GM19240 (cell line): Measurements from ENCODE around the gene CCL16.
A peak's percentile ranks its signal among the peaks of the same experiment; 100 is the strongest.

Experiments
- DNase-seq: peaks from one replicate; pipeline ENCODE4 v3.0.0; 2011; ENCODE audit warnings: low spot score; ENCODE audit not compliant: insufficient read length

CCL16 gene

DNA sequence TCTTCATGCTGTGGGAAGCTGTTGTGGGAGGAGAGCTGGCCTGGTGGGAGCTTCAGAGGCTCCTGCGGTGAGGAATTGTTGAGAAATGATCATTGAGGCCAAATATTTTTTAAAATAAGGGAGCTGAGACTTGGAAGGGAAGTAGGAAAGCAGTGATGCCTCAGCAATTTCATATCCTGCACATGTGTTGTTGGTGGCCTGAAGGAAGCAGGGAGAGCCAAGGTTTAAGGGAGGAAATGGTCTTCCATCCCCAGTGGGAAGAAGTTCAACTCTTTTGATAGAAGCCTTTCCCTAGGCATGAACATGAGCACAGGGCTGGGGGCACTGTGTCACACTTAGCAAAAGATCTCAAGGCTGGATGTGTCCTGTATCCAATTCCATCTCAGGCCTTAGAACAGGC is 5.3 kb upstream of the CCL16 start, which contains the start of gene CCL14:
Gene CCL14 (minus strand): TSS at position 87 of the 400 bp plus-strand sequence. CDS start 80 bp downstream, at position 7.
- DNase-seq: no peak

DNA sequence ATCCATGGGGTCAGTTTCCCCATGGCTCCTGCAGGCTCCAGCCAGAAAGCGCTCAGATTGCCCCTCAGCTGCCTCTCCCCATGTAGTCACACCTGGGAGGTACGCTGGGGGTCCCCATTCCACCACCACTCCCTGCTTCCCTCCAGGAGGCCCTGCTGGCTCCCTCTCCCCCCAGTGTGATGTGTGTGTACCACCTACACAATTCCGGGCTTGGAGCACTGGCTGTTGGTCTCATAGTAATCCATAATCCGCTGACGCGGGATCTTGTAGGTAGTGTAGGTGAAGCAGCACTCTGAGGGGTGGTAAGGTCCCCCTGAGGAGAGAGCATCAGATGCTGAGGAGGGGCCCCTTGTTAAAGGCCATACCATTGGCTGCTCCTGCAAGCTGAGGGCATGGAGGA is 2.8 kb upstream of the CCL16 start:
- DNase-seq: no peak

DNA sequence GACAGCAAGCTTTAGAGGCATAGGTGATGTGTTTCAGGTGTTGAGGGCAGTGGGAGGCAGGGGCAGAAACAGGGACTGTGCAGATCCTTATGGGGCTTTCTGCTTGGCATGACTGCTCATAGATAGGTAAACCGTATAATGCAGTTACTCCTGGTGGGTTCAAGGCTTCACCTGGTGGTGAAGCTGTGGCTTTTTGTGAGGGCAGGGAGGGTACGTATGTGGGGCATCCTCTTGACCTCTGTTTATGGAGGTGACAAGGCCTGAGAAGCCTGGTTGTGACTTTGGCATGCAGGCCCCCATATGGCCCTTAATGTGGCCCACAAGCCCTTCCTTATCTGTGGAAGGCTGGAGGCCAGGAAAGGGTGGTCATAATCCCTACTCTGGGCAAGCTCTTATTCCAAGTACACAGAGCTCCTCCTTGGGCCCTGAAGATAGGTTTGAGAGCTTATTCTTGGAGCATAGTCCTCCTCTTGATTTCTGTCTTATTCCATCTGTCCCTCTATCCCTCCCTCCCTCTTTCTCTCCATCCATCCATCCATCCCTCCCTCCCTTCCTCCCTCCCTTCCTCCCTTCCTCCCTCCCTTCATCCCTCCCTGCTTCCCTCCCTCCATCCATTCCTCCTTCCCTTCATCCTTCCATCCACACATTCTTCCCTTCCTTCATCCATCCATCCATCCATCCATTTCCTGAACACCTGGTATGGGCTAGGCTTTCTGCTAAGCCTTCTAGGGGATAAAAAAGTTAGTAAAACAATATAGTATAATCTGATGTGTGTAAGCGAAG is 1.3 kb upstream of the CCL16 start:
- no peak for DNase-seq

DNA sequence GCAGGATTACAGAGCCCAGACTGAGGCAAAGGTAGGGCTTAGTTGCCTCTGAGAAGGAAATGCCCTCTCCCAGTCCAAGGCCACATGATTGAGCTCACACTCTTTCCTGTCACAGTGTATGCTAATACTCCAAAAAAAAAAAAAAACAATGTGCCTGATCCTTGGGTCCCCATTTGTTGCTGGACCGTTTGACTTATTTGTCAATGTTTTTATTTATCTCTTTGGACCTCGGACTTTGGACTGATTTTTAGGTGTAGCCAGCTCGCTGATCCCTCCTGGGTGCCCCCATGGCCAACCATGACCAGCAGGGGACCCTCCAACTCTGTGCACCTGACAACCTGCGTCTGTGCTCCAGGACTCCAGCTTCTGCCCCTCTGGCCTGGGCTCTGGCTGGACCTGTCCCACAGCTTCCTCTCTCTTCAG is 622 bp upstream of the CCL16 start:
- DNase-seq: no peak

DNA sequence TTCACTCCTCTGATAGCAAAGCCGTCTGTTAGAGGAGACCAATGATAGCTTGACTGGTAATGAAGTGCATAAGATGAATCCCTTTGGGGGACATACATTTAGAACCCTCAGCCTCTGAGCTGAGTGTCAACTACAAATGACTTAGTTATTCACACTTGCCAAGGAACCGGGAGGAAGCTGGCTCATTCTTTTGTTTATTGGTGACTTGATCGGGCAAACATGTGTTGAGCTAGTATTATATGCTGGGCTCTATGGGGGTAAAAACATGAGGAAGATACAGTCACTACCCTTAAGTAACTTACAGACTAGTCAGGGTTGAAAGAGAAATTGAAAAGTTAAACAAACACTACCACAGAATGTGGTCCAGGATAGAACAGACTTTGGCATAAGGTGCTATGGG is 3.0 kb downstream of the CCL16 start:
- no peak for DNase-seq

DNA sequence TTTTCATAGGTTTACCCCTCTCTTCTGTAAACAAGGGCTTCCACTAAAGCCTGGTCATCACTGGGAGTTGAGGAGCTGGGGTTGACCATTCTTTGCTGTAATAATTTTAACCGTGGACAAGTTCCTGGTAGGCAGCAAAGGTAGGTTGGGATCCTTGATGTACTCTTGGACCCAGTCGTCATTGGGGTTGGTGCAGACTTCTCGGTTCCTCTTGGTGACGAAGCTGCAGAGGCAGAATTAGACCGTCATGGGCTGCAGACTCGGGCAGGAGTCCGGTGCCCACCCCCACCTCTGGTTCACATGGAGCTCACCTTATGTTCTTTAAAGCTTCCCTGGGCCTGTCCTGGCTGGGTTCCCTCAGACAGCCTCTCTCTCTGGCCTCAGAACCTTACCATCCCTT is 3.8 kb downstream of the CCL16 start:
- no peak for DNase-seq

DNA sequence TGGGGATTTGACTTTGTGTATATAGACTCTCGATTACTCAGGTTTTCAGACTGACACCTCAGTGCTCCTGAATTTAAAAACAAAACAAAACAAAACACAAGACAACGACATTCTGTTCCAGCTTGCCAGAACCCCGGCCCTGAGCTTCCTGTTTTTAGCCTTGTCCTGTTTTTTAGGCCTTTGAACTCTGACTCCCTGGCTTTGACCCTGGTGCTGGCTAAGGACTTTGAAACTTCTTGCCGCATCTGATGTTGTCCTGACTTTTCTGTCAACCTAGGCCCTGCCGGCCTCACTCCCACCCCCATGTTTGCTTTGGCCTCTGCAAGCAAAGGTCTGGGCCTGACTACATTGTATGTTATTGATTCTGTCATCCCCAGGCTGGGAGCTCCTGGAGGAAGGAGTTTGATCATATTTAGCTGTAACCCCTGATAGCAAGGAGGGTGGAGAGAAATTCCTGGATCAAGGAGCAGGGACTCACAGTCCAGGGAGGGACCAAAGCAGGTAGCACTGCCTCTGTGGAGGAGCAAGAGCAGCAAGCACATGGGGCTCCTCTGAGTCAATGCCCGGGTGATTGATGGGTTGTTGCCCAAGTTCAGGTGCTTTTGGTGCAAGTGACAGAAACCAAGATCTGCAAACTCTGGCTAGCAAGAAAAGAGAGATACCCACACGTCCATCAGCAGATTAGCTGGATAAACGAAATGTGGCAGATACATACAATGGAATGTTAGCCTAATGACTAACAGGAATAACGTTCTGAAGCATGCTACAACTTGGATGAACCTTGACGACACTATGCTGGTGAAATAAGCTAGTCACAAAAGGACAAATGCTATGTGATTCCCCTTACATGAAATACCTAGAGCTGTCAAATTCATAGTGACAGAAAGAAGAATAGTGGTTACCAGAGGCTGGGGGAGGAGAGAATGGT is 7.7 kb downstream of the CCL16 start:
- no peak for DNase-seq

DNA sequence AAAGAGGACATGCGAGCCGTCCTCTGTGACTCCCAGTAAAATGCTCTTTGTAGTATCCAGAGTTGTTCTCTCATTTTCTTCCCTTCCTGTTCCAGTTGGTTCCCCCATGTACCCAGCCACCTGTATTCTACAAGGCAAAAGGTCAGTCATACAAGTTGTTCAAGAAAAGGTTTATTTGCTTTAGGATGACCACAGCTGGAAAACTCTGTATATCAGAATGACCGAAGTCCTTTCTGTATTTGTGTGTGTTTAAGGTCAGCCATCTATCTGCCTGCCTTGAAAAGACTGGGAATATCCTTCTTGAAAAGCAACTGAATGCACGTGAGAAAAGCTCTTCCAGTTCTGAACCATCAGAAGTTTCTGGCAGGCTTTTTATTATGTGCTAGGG is 8.4 kb downstream of the CCL16 start:
- no peak for DNase-seq

DNA sequence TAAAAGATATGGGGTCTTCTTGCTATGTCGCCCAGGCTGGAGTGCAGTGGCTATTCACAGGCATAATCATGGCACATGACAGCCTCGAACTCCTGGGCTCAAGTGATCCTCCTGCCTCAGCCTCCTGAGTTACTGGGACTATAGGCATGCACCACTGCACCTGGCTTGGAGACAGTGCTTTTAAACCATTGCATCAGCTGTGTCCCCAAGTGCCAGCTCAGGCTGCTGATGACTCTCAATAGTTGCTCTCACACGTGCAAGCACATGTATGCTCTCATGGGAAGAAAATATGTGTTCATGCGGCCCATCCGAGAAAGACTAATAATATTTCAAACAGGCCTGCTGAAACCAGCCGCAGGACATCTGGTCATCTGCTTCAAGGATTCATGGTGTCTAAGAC is 8.8 kb downstream of the CCL16 start:
- no peak for DNase-seq

DNA sequence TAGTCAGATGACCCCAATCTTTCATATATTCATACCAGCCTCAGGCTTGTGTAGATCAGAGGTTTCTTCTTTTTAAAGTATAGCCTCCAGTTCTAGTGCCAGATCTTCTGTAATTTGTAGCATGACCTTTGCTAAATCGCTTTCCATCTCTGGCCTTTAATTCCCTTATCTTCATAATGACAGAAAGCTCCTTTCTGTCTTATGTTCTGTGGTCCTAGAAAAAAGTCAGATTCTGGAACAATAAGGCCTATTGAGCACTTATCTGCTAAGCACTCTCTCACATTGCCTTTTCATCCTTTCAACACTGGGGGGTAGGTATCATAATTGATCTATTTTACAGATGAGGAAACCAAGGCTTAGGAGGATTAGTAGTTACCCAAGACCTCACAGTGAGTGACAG is 9.2 kb downstream of the CCL16 start:
- no peak for DNase-seq

DNA sequence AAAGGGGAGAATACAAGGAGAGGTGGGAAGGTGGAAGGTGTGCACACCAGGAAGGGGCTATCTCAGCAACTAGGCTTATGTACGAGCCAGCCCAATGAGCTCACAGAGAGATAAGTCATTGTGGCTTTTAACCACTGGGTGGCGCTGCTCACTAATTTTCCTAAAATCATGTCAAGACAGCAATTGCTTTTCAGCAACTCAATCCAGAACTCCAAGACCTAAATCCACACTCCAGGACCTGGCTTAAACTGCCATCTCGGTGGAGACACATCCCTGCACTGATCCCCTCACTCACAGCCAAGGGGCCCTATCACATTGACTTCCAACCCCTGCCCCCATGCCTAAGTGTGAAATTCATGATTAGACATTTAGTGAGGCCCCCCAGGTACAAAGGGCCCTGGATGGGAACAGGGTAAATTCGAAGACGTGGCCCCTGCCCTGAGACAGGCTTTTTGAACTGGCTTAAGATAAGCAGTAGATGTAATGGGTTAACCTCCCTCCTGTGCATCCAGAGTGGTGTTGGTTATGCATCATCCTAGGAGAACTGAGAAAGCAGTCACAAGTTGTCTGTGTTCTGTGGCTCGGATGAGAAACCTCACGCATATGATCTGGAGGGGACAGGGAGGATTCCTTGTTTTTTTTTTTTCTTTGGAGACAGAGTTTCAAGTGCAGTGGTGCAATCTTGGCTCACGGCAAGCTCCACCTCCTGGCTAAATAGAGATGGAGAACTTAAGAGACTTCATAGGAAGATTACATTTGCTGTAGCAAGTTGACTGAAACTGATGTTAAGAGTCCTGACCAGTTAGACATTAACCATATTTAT is 11.5 kb downstream of the CCL16 start:
- DNase-seq: no peak

DNA sequence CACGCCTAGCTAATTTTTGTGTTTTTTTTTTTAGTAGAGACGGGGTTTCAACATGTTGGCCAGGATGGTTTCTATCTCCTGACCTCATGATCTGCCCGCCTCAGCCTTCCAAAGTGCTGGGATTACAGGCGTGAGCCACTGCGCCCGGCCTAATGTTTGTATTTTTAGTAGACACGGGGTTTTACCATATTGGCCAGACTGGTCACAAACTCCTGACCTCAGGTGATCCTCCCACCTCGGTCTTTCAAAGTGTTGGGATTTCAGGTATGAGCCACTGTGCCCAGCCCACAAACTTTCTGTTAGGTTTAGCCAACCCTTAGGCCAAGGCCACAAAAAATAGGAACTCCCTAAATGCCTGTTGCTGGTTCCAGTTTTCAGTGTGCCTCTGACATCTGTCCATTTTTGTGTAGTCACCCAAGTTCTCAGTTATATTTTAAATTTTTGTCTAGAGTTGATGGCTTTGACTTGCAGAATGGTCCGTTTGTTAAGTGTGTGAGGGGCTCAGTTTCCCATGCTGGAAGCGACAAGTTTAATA is 12.7 kb downstream of the CCL16 start:
- DNase-seq: no peak

DNA sequence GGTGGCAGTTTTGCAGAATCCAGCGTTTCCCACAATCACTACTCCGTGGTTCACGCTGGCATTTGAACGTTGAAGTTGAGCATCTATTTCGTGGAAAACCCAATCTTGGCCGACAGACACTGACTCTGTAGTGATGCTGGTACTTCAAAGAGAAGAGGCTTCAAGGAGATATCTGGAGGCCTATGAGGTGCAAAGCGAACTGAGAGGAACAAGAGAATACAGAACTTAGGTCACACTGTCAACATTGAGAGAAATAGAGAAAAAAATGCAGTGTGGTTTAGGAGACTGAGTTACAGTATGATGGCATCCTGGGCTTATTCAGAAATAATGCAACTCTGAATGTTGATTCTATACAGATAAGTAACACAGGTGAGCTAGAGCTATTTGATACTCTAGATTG is 16.0 kb downstream of the CCL16 start:
- no peak for DNase-seq

DNA sequence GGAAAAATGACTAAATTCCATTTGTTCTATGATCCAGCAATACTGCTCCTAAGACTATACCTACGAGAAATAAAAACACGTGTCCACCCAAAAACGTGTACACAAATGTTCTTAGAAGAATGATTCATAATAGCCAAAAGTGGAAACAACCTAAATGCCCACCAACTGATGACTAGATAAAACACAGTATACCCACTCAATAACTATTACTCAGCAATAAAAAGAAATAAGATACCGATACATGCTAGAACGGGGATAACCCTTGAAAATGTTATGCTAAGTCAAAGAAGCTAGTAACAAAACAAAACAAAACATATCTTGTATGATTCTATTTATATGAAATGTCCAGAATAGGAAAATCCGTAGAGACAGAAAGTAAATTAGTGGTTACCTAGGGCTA is 17.6 kb downstream of the CCL16 start:
- no peak for DNase-seq

DNA sequence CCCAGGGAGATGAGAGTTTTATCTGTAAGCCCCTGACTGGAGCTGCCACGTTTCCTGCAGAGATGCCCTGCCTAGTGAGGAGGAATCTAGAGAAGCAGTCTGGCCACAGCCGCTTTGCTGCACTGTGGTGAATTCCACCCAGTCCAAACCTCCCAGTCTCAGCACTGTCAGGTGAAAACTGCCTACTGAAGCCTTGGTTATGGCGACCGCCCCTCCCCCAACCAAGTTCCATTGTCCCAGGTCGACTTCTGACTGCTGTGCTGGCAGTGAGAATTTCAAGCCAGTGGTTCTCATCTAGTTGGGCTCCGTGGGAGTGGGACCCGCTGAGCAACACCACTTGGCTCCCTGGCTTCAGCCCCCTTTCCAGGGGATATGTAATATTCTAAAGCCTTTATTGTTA is 27.6 kb downstream of the CCL16 start:
- no peak for DNase-seq

DNA sequence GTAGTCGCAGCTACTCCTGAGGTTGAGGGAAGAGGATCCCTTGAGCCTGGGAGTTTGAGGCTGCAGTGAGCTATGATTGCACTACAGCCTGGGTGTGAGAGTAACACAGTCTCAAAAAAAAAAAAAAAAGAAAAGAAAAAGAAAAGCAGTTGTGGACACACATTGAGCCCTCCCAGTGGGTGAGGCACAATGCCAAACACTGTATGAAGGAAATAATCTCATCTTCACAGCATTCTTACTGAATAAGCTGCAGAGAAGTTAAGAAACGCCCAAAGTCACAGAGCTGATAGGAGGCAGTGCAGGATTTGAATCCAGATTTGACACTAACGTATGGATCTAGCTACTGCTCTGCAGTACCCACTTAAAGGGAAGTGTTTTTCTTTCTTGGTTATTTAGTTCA is 31.9 kb downstream of the CCL16 start:
- no peak for DNase-seq

DNA sequence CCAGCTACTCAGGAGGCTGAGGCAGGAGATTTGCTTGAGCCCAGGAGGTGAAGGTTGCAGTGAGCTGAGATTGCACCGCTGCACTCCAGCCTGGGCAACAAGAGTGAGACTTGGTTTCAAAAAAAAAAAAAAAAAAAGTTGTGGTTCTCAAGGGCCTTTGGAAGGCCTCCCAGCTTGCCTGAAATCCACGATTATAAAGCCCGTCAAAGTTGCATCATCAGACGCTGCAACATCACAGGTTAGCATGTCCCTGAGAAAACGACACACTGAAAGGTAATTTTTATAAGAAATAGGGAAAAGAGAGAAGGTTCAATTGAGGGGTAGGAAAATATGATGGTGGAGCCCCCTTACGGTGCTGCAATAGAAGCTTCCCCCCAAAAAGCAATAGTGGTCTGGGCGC is 33.2 kb downstream of the CCL16 start:
- DNase-seq: no peak

DNA sequence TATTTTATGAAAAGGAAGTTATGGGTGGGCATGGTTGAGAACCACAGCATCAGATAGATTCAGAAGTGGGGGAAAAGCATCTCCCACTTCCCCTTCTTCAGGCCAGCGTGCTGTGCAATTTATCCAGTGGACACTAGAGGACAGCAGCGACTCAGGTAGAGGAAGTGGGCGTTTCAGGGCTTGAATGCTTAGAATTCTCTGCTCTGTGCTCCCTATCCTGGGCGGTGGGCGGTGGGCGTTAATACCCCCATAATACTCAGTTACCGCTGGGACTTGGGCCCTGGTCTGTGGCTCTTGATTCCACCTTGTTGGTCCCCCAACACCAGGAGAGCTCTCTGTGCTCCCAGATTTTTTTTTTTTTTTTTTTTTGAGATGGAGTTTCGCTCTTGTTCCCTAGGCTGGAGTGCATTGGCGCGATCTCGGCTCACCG is 34.1 kb downstream of the CCL16 start:
- peak; percentile 16 for DNase-seq

DNA sequence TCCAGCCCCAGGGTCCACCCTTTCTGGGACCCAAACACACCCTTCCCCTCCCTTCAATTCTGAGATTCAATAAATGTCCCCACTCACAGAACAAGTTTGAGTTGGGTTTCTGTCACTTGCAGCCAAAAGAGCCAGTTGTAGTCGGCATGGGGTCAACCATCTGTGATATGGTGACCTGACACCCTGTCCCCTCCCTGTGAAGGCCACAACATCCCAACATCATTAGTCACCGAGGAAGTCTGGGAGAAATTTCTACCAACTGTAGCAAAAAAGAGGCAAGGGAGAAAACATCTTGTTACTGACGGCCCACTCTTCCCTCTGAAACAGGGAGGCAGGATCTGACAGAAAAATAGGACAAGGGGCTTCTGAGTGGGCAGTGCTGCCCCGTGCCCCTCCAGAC is 37.1 kb downstream of the CCL16 start:
- DNase-seq: no peak

DNA sequence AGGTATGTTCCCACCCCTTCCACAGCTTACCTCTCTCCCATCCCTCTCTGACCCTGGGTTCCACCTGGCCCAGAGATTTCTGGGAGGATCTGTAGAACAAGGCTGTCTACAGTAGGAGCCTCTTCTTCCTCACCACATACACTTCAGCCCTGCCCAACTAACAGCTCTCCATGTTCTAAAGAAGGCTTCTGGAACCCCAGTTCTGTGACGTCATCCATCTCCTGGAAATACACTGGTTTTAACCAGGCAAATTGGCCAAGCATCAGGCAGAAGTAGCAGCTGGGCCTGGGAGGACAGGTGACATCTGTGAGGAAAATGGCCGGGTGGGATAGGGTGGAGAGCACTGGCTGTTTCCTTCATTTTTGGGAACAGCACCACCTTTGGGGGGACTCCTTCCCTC is 37.8 kb downstream of the CCL16 start, which contains the start of gene LYZL6:
Gene LYZL6 (minus strand): TSS at position 177 of the 400 bp plus-strand sequence. CDS start 4,357 bp downstream, outside the sequence.
- DNase-seq: no peak

DNA sequence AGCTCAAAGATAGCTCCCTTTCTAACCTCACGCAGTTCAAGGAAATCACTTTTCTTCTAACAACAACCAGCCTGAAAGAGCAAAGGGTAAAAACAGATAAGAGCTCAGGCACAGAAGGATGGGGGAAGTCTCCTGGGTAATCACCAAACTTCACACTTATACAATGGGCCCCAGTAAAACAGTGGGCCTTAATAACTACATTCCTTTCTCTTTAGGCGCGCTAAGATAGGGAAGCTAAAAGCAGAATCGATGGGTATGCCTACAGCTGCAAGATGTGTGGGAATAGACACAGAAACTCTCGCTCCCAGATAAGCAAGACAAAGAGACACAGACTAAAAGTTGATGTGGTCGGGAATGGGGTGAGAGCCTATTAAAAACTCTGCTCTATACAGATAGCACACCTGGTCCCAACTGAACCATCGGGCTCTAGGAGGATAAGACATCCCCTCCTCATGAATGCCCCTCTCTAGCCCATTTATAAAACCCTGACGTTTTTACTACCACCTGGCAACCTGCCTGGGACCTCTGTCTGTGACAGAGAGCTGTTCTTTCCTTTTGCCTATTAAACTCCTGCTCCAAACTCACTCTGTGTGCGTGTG is 38.6 kb downstream of the CCL16 start:
- DNase-seq: no peak
